K562 (cell line): ENCODE data around the gene CCSER2. TPM values are rescaled to one million over a fixed set of nuclear protein-coding genes. Genes with fewer than 3 reads are reported as not detected.

Experiments used
- AFF4 ChIP-seq: sonication (generic); formaldehyde crosslinking; IDR thresholded peaks from 2 replicates; pipeline ENCODE4 v1.8.0; 2023; ENCODE audit warnings: mild to moderate bottlenecking, missing genetic modification reagents
- CBFA2T3 ChIP-seq: fragments of 450-650 bp; IDR thresholded peaks from 2 replicates; pipeline ENCODE4 v1.6.1; 2017
- CBX1 ChIP-seq: sonication (generic); IDR thresholded peaks from 2 replicates; pipeline ENCODE4 v1.6.1; 2016; ENCODE audit warnings: antibody characterized with exemption, low read depth, mild to moderate bottlenecking
- CHD1 ChIP-seq: fragments of 200-600 bp; sonication (generic); IDR thresholded peaks from one replicate; pipeline ENCODE4 v1.6.1; 2012; ENCODE audit warnings: mild to moderate bottlenecking, moderate library complexity, low read length, inconsistent platforms
- DPF2 ChIP-seq: fragments of 450-650 bp; IDR thresholded peaks from 2 replicates; pipeline ENCODE4 v1.6.1; 2016
- FOXM1 ChIP-seq, 2 experiments: fragments of 450-650 bp in 1 of 2; sonication (generic) in 1 of 2; formaldehyde crosslinking in 1 of 2; IDR thresholded peaks; 2 replicates each; pipeline versions ENCODE4 v1.6.1 to v1.9.0; 2017 to 2022; ENCODE audit warnings: low read depth in 2 of 2, mild to moderate bottlenecking in 2 of 2, missing genetic modification reagents in 1 of 2, moderate library complexity in 1 of 2
- IRF2 ChIP-seq: sonication (generic); formaldehyde crosslinking; IDR thresholded peaks from 2 replicates; pipeline ENCODE4 v1.8.1; 2022; ENCODE audit warnings: mild to moderate bottlenecking, missing genetic modification reagents
- LCOR ChIP-seq: sonication (generic); formaldehyde crosslinking; IDR thresholded peaks from 2 replicates; pipeline ENCODE4 v1.8.0; 2022; ENCODE audit warnings: mild to moderate bottlenecking, missing genetic modification reagents
- NR0B1 ChIP-seq: fragments of 450-650 bp; IDR thresholded peaks from one replicate; pipeline ENCODE4 v1.6.1; 2018; ENCODE audit warnings: mild to moderate bottlenecking, moderate library complexity; ENCODE audit not compliant: partially characterized antibody
- RAD21 ChIP-seq, 2 experiments: fragments of 250-450 bp in 1 of 2; fragments of 450-650 bp in 1 of 2; sonication (Bioruptor Pico) in 1 of 2; formaldehyde crosslinking in 1 of 2; IDR thresholded peaks in 1 of 2; conservative IDR thresholded peaks in 1 of 2; 2 replicates each; pipeline versions ENCODE4 v1.4.0 to v1.8.0; 2020 to 2022; ENCODE audit warnings: mild to moderate bottlenecking in 2 of 2, moderate library complexity in 1 of 2
- SNIP1 ChIP-seq: fragments of 450-650 bp; IDR thresholded peaks from 2 replicates; pipeline ENCODE4 v1.7.1; 2017; ENCODE audit warnings: low read depth, mild to moderate bottlenecking
- XRCC5 ChIP-seq: fragments of 200-400 bp; formaldehyde crosslinking; IDR thresholded peaks from 2 replicates; pipeline ENCODE4 v1.6.1; 2017; ENCODE audit warnings: low read depth, mild to moderate bottlenecking, low read length
- ZC3H8 ChIP-seq: fragments of 450-650 bp; IDR thresholded peaks from 2 replicates; pipeline ENCODE4 v1.6.1; 2017
- ZNF785 ChIP-seq: fragments of 250-450 bp; sonication (Bioruptor Pico); IDR thresholded peaks from 2 replicates; pipeline ENCODE4 v1.4.0; 2020; ENCODE audit warnings: mild to moderate bottlenecking
- polyA plus RNA-seq, 8 experiments: library from polyadenylated mRNA; depleted of rRNA in 4 of 8; stranded (reverse) in 5 of 8; unstranded in 3 of 8; fragments of >200 nt; fragmentation: Nextera tagmentation in 2 of 8; fragmentation: Illumina TruSeq in 1 of 8; extraction: Ambion mirVana in 2 of 8; extraction: Trizol in 1 of 8; gene quantifications; 2 replicates each; pipeline versions ENCODE4 v1.2.1 to v1.2.3, GENCODE V29; 2011 to 2014; ENCODE audit warnings: inconsistent platforms in 1 of 8, missing spikeins in 1 of 8
- total RNA-seq, 7 experiments: library from RNA; depleted of rRNA in 6 of 7; stranded (reverse); fragments of >200 nt in 6 of 7; fragmentation: Illumina TruSeq in 2 of 7; extraction: Trizol in 2 of 7; gene quantifications; 2 replicates each; pipeline versions ENCODE4 v1.2.1 to v1.2.3, GENCODE V29; 2011 to 2021; ENCODE audit warnings: low replicate concordance in 1 of 7
- TF ChIP-seq, protein P1 (sequence below): fragments of 450-650 bp; IDR thresholded peaks from 2 replicates; pipeline ENCODE4 v1.6.1; 2016; ENCODE audit warnings: missing biosample characterization, missing genetic modification characterization
- TF ChIP-seq, protein P2 (sequence below): fragments of 450-650 bp; formaldehyde crosslinking; IDR thresholded peaks from 2 replicates; pipeline ENCODE4 v1.4.0; 2020; ENCODE audit warnings: mild to moderate bottlenecking, mixed read lengths

CCSER2 gene
- total and polyA plus RNA-seq, 9 of the 15 experiments (the other 6 are each of a cell fraction or from before 2014, with no cell fraction given) = 2.7 to 15.1 (median 9.7) TPM

DNA sequence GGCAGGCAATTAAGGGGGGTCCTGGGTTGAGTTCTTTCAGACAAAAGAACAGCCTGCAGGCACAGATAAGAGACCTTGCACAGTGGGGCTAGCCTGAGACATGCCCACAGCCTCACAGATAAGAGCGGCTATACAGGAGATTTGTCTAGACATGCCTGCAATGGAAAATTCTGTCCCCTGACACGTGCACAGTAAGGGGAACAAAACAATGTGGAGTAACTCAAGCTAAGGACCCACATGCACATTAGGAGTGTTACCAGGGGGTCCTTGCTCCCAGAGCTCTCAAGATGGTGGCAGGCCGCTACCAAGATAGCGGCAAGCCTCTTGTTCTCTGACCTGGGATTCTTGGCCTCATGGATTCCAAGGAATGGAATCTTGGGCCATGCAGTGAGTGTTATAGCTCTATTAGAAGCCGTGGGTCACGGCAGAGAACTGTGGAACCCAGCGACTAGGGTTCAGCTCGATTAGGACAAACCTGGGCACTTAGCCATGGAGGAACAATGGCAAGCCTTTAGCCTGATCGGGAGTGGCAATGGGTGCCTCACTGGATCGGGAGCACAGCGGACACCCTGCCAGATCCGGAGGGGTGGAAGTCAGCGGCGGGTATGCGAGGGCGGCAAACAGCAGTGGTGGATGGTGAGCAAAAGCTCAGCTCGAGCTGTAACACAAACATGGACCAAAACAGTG, 196.9 kb downstream of the CCSER2 start (continued):
- TF ChIP-seq, protein P1, sequence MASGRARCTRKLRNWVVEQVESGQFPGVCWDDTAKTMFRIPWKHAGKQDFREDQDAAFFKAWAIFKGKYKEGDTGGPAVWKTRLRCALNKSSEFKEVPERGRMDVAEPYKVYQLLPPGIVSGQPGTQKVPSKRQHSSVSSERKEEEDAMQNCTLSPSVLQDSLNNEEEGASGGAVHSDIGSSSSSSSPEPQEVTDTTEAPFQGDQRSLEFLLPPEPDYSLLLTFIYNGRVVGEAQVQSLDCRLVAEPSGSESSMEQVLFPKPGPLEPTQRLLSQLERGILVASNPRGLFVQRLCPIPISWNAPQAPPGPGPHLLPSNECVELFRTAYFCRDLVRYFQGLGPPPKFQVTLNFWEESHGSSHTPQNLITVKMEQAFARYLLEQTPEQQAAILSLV = peak; percentile 92
- TF ChIP-seq RAD21 (CRISPR knock-in tag; conservative IDR thresholded peaks at IDR 0.05 in 1 of 2, IDR thresholded peaks at IDR 0.05 in 1 of 2) (peak; percentile 12 to 23; a peak in 3 of 4 replicates), LCOR (no peak), AFF4 (CRISPR knock-in tag) (no peak), CHD1 (no peak), NR0B1 (no peak), FOXM1 (IDR thresholded peaks at IDR 0.05; ENCODE audit: low read depth) (peak; percentile 81), FOXM1 (CRISPR knock-in tag; IDR thresholded peaks at IDR 0.05; ENCODE audit: low read depth) (no peak), DPF2 (peak; percentile 92), ZC3H8 (no peak), SNIP1 (no peak), XRCC5 (no peak), ZNF785 (CRISPR knock-in tag) (peak; percentile 81; the same call in 1 of the 2 replicates), IRF2 (CRISPR knock-in tag) (no peak), CBX1 (no peak), CBFA2T3 (peak; percentile 96)
- TF ChIP-seq, protein P2, sequence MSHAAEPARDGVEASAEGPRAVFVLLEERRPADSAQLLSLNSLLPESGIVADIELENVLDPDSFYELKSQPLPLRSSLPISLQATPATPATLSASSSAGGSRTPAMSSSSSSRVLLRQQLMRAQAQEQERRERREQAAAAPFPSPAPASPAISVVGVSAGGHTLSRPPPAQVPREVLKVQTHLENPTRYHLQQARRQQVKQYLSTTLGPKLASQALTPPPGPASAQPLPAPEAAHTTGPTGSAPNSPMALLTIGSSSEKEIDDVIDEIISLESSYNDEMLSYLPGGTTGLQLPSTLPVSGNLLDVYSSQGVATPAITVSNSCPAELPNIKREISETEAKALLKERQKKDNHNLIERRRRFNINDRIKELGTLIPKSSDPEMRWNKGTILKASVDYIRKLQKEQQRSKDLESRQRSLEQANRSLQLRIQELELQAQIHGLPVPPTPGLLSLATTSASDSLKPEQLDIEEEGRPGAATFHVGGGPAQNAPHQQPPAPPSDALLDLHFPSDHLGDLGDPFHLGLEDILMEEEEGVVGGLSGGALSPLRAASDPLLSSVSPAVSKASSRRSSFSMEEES = peak; percentile 65
